ENCODE results near the gene SUOX.

- no peak for TF ChIP-seq POLR2A (IDR thresholded peaks at IDR 0.05; ENCODE audit: low read length)
- no peak for TF ChIP-seq GATA1 (IDR thresholded peaks at IDR 0.05; ENCODE audit: low read depth, low read length)
Observed at GRCh38 chr12:55965941-55966407, 31.1 kb upstream of the SUOX start, which contains the start of gene PMEL.

All from erythroblast (primary cell).